Kidney tubule cell (primary cell): ENCODE measurements around the gene SLC35E4.

ENCODE experiments used
- DNase-seq: peaks from one replicate; pipeline ENCODE4 v3.0.0-alpha.2; 2018; ENCODE audit warnings: low spot score

The SLC35E4 gene

DNA sequence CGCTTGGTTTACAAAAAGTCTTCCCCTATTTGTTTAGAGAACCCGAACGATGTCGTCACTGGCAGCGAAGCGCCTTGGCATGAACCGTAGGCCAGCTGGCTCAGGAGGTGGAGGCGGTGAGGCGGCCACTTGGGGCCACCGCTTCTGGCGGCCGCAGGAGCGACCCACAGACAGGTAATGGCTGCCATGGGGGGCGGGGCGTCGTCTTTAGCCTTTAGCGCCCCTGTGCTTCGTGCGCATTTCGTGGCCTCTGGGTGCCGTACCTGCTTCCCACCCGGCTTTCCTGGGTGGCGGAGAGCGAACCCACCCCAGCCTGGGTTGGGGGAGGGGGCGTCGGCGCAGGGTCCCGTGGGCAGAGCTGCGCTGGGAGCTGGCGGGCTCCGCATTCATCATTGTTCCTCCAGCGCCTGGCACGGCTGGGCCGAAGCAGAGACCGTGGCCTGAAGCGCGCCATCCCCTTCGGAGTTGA lies 58.6 kb downstream of the SLC35E4 start:
- DNase-seq = peak; percentile 69

DNA sequence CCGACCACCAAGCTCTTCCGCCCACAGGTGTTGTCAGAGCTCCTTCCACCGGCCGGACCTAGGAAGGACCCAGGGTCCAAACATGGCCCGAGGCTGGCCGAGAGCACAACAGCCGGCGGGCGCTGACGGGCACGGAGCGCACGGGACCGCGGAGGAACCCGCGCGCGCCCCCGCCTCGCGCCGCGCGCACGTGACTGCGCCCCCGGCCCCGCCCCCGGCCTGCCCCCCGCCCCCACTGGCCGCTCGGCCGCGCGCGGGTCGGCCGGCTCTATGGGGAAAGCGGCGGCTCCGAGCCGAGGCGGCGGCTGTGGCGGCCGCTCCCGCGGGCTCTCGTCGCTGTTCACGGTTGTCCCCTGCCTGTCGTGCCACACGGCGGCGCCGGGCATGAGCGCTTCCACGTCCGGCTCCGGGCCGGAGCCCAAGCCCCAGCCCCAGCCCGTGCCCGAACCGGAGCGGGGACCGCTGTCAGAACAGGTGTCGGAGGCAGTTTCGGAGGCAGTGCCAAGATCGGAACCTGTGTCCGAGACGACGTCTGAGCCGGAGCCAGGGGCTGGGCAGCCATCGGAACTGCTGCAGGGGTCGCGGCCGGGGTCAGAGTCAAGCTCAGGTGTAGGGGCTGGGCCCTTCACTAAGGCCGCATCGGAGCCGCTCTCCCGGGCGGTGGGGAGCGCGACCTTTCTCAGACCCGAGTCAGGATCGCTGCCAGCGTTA lies 59.2 kb downstream of the SLC35E4 start, which contains the start of gene OSBP2:
TSS of gene OSBP2 (plus strand) at position 235 of the 711 bp plus-strand sequence. CDS start at position 271, 36 bp downstream.
- DNase-seq = peak; percentile 41

DNA sequence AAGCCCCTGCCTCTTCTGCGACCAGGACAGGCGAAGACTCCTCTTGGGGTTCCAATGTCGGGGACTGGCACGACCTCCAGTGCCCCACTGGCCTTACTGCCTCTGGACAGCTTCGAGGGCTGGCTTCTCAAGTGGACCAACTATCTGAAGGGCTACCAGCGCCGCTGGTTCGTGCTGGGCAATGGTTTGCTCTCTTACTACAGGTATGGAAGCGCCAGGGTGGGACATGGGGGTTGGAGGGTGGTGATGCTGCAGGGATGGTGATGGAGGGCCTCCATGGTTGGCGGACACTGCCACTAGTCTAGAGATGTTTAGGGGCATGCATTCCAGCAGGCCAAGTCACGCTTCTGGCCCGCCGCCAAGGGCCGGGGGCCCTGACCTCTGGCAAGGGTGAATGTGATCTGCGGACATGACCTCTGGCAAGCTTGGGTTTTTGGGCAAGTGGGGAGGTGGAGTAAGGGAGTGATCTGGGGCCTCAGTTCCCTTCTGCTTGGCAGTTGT lies 59.8 kb downstream of the SLC35E4 start:
- no peak for DNase-seq

DNA sequence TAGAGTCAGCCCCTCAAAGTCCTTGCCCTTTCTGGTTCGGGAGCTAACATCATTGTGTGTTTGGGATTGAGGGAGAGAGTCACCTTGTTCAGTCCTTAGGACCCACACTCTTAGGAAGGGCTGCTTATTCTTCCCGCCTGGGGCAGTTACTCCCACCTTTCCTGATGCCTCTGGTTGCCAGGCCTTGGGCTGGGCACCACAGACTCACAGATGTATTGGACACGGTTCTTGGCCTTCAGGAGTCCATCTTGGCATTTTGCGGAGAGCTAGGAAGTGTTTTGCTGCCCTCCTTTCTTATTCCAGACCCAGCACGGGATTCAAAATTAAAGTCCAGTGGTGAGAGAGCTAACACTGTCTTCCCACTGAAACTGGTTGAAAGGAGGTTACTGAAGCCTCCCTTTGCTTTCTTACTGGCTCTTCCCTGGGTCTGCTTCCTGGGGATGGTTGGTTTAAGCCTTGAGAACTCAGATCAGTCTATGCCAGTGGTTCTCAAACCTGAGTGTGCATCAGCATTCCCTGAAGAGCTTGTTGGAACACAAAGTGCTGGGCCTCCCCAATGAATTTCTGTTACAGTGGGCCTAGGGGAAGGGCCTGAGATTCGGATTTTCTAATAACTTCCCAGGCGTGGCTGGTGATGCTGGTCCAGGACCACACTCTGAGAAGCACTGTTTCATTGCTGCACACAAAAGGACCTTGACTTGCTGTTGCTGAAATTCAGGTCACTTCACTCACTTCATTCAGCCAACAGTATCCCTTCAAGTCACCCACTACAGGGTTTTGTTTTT lies 60.5 kb downstream of the SLC35E4 start:
- no peak for DNase-seq
